Upper lobe of left lung (tissue), 4 donors: ENCODE measurements around the gene LMTK2.

ENCODE experiments used
- CTCF ChIP-seq, 6 experiments: fragments of 450-650 bp in 4 of 6; fragments of 200-600 bp in 2 of 6; sonication (generic) in 2 of 6; IDR thresholded peaks; one replicate each; pipeline ENCODE4 v1.5.1; 2016 to 2019; ENCODE audit warnings: antibody characterized with exemption in 6 of 6
- EP300 ChIP-seq, 4 donors: sonication (generic); formaldehyde crosslinking; IDR thresholded peaks; one replicate each; pipeline ENCODE4 v1.5.1; 2017; ENCODE audit warnings: antibody characterized with exemption in 4 of 4, control low read depth in 2 of 4
- POLR2A ChIP-seq, 4 donors: fragments of 450-650 bp; IDR thresholded peaks; one replicate each; pipeline ENCODE4 v1.5.1; 2016 to 2017; ENCODE audit warnings: antibody characterized with exemption in 4 of 4, mild to moderate bottlenecking in 2 of 4
- POLR2AphosphoS5 ChIP-seq, 2 donors: sonication (generic); formaldehyde crosslinking; IDR thresholded peaks; one replicate each; pipeline ENCODE4 v1.5.1; 2017; ENCODE audit warnings: antibody characterized with exemption in 2 of 2

- TF ChIP-seq CTCF (IDR thresholded peaks at IDR 0.05) (no peak), POLR2A (IDR thresholded peaks at IDR 0.05) (no peak), POLR2AphosphoS5 (IDR thresholded peaks at IDR 0.05) (no peak), EP300 (IDR thresholded peaks at IDR 0.05) (no peak)
Observed at GRCh38 chr7:98090116-98090515, 16.5 kb upstream of the LMTK2 start.
